GM12878 (cell line): Measurements from ENCODE around the gene NFE2L1. TPM values are rescaled to one million over a fixed set of nuclear protein-coding genes. Genes with fewer than 3 reads are reported as not detected.

ENCODE experiments used
- FOXK2 ChIP-seq: fragments of 450-650 bp; IDR thresholded peaks from 2 replicates; pipeline ENCODE4 v1.6.1; 2017; ENCODE audit warnings: mild to moderate bottlenecking, moderate library complexity
- IKZF1 ChIP-seq: fragments of 450-650 bp; conservative IDR thresholded peaks from 2 replicates; pipeline ENCODE4 v1.6.1; 2017; ENCODE audit warnings: antibody characterized with exemption, mild to moderate bottlenecking
- MTA2 ChIP-seq: fragments of 450-650 bp; IDR thresholded peaks from 2 replicates; pipeline ENCODE4 v1.6.1; 2016; ENCODE audit warnings: low read depth, mild to moderate bottlenecking, moderate library complexity
- MYB ChIP-seq: fragments of 150-350 bp; IDR thresholded peaks from 2 replicates; pipeline ENCODE4 v1.6.1; 2014; ENCODE audit warnings: mild to moderate bottlenecking, low read depth, low read length, borderline replicate concordance
- NFIC ChIP-seq: IDR thresholded peaks from 2 replicates; pipeline ENCODE4 v1.6.1; 2012; ENCODE audit warnings: low read depth, mild to moderate bottlenecking, inconsistent platforms, low read length, moderate library complexity
- NFXL1 ChIP-seq: fragments of 450-650 bp; IDR thresholded peaks from 2 replicates; pipeline ENCODE4 v1.6.1; 2017; ENCODE audit warnings: antibody characterized with exemption, mild to moderate bottlenecking, borderline replicate concordance
- NR2C1 ChIP-seq: fragments of 450-650 bp; IDR thresholded peaks from 2 replicates; pipeline ENCODE4 v1.6.1; 2017; ENCODE audit warnings: antibody characterized with exemption, mild to moderate bottlenecking, moderate library complexity
- NR2F1 ChIP-seq: fragments of 450-650 bp; conservative IDR thresholded peaks from 2 replicates; pipeline ENCODE4 v1.6.1; 2017; ENCODE audit warnings: mild to moderate bottlenecking
- PAX5 ChIP-seq: IDR thresholded peaks from 2 replicates; pipeline ENCODE4 v1.6.1; 2011; ENCODE audit warnings: low read depth, low read length, borderline replicate concordance
- PAX8 ChIP-seq: fragments of 450-650 bp; IDR thresholded peaks from 2 replicates; pipeline ENCODE4 v1.6.1; 2017; ENCODE audit warnings: mild to moderate bottlenecking, moderate library complexity
- POLR2A ChIP-seq: IDR thresholded peaks from 2 replicates; pipeline ENCODE4 v1.6.1; 2011; ENCODE audit warnings: low read depth, mild to moderate bottlenecking, low read length
- POLR2AphosphoS2 ChIP-seq: IDR thresholded peaks from 2 replicates; pipeline ENCODE4 v1.6.1; 2011; ENCODE audit warnings: low read depth, mild to moderate bottlenecking, low read length, improper control_type of control experiment, moderate library complexity
- SREBF1 ChIP-seq: IDR thresholded peaks from 2 replicates; pipeline ENCODE4 v1.6.1; 2012; ENCODE audit warnings: mild to moderate bottlenecking, low read length
- YBX1 ChIP-seq: fragments of 450-650 bp; IDR thresholded peaks from 2 replicates; pipeline ENCODE4 v1.6.1; 2016; ENCODE audit warnings: antibody characterized with exemption
- ZBED1 ChIP-seq: IDR thresholded peaks from 2 replicates; pipeline ENCODE4 v1.6.1; 2016; ENCODE audit warnings: borderline replicate concordance
- ZNF207 ChIP-seq: fragments of 450-650 bp; IDR thresholded peaks from 2 replicates; pipeline ENCODE4 v1.6.1; 2014; ENCODE audit warnings: antibody characterized with exemption, mild to moderate bottlenecking, borderline replicate concordance
- polyA plus RNA-seq, 11 experiments: library from polyadenylated mRNA; depleted of rRNA in 4 of 11; unstranded in 6 of 11; stranded (reverse) in 5 of 11; fragments of >200 nt; fragmentation: Nextera tagmentation in 4 of 11; fragmentation: Illumina TruSeq in 1 of 11; extraction: Ambion mirVana in 4 of 11; extraction: Trizol in 1 of 11; gene quantifications; 1 replicate in 1 of 11; 2 replicates in 10 of 11; pipeline versions ENCODE4 v1.2.1 to v1.2.3, GENCODE V29; 2011 to 2016; ENCODE audit warnings: inconsistent platforms in 2 of 11, missing spikeins in 2 of 11, low read depth in 1 of 11
- total RNA-seq, 4 experiments: library from RNA; depleted of rRNA in 3 of 4; stranded (reverse); fragments of >200 nt in 3 of 4; fragmentation: Illumina TruSeq in 1 of 4; extraction: Trizol in 1 of 4; gene quantifications; 2 replicates each; pipeline versions ENCODE4 v1.2.1 to v1.2.3, GENCODE V29; 2013 to 2021
- TF ChIP-seq, protein P1 (sequence below): IDR thresholded peaks from 2 replicates; pipeline ENCODE4 v1.6.1; 2012; ENCODE audit warnings: low read length, inconsistent platforms
- TF ChIP-seq, protein P2 (sequence below): fragments of 450-650 bp; IDR thresholded peaks from 2 replicates; pipeline ENCODE4 v1.6.1; 2016; ENCODE audit warnings: mild to moderate bottlenecking, moderate library complexity, borderline replicate concordance
- TF ChIP-seq, protein P3 (sequence below): fragments of 450-650 bp; IDR thresholded peaks from 2 replicates; pipeline ENCODE4 v1.6.1; 2017; ENCODE audit warnings: mild to moderate bottlenecking, moderate library complexity
- TF ChIP-seq, protein P4 (sequence below): fragments of 450-650 bp; IDR thresholded peaks from 2 replicates; pipeline ENCODE4 v1.6.1; 2014; ENCODE audit warnings: mild to moderate bottlenecking

The NFE2L1 gene
- total and polyA plus RNA-seq, 10 of the 15 experiments (the other 5 are each of a cell fraction or from before 2014, with no cell fraction given): 3.8 to 104 (median 26.4) TPM

DNA sequence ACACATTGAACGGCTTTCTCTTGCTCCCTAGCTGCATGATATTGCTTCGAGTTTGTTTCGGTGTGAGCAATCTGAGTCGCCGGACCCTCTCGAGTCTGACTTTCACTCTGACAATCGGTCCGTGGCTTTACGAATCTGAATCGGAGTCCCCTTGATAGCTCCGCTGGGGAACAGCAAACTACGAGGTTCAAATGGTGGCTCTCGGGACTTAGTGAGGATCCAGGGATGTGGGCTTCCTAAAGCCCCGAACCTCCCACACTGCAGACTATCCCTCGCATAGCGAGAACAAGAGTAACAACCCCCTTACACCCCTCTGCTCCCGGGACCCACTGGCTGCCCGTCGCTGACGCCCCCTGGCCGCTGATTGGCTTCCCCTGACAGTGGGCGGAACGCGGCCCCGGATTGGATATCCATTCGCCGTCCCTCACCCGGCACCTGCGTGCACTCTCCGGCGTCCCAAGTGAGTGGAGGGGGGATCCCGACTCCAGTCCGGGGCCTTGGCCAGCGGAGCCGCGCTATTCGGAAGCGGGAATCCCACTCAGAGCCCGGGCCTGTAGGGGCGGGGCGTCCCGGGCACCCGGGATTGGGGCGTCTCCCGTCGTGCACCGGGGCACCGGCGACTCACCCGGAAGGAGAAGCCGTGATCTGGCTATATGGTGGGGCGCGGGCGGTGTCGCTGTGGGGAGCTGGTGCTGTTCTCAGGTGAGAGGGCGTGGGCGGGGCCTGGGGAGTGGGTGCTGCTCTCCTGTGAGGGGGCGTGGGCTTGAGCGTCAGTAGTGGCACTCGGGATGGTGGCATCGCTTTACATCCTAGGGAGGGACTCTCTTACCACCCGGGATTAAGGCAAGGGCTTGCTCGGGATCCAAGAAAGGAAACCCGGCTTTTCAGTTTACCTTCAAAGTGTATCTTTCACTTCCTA lies 59.2 kb downstream of the NFE2L1 start, which contains the start of gene SNX11 (continued):
- TF ChIP-seq, protein P1, sequence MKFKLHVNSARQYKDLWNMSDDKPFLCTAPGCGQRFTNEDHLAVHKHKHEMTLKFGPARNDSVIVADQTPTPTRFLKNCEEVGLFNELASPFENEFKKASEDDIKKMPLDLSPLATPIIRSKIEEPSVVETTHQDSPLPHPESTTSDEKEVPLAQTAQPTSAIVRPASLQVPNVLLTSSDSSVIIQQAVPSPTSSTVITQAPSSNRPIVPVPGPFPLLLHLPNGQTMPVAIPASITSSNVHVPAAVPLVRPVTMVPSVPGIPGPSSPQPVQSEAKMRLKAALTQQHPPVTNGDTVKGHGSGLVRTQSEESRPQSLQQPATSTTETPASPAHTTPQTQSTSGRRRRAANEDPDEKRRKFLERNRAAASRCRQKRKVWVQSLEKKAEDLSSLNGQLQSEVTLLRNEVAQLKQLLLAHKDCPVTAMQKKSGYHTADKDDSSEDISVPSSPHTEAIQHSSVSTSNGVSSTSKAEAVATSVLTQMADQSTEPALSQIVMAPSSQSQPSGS: no peak
- TF ChIP-seq NFXL1: no peak
- TF ChIP-seq MTA2: peak; percentile 62; the same call in 1 of the 2 replicates
- TF ChIP-seq IKZF1: peak; percentile 87
- peak; percentile 54; the same call in 1 of the 2 replicates for TF ChIP-seq FOXK2
- TF ChIP-seq NR2F1: peak; percentile 12; the same call in 1 of the 2 replicates
- TF ChIP-seq ZNF207: peak; percentile 51; the same call in 1 of the 2 replicates
- no peak for TF ChIP-seq PAX8
- TF ChIP-seq ZBED1: no peak
- no peak for TF ChIP-seq MYB
- no peak for TF ChIP-seq PAX5
- TF ChIP-seq, protein P2, sequence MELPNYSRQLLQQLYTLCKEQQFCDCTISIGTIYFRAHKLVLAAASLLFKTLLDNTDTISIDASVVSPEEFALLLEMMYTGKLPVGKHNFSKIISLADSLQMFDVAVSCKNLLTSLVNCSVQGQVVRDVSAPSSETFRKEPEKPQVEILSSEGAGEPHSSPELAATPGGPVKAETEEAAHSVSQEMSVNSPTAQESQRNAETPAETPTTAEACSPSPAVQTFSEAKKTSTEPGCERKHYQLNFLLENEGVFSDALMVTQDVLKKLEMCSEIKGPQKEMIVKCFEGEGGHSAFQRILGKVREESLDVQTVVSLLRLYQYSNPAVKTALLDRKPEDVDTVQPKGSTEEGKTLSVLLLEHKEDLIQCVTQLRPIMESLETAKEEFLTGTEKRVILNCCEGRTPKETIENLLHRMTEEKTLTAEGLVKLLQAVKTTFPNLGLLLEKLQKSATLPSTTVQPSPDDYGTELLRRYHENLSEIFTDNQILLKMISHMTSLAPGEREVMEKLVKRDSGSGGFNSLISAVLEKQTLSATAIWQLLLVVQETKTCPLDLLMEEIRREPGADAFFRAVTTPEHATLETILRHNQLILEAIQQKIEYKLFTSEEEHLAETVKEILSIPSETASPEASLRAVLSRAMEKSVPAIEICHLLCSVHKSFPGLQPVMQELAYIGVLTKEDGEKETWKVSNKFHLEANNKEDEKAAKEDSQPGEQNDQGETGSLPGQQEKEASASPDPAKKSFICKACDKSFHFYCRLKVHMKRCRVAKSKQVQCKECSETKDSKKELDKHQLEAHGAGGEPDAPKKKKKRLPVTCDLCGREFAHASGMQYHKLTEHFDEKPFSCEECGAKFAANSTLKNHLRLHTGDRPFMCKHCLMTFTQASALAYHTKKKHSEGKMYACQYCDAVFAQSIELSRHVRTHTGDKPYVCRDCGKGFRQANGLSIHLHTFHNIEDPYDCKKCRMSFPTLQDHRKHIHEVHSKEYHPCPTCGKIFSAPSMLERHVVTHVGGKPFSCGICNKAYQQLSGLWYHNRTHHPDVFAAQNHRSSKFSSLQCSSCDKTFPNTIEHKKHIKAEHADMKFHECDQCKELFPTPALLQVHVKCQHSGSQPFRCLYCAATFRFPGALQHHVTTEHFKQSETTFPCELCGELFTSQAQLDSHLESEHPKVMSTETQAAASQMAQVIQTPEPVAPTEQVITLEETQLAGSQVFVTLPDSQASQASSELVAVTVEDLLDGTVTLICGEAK: peak; percentile 87; the same call in 1 of the 2 replicates
- peak; percentile 87 for TF ChIP-seq POLR2AphosphoS2
- no peak for TF ChIP-seq YBX1
- TF ChIP-seq, protein P3, sequence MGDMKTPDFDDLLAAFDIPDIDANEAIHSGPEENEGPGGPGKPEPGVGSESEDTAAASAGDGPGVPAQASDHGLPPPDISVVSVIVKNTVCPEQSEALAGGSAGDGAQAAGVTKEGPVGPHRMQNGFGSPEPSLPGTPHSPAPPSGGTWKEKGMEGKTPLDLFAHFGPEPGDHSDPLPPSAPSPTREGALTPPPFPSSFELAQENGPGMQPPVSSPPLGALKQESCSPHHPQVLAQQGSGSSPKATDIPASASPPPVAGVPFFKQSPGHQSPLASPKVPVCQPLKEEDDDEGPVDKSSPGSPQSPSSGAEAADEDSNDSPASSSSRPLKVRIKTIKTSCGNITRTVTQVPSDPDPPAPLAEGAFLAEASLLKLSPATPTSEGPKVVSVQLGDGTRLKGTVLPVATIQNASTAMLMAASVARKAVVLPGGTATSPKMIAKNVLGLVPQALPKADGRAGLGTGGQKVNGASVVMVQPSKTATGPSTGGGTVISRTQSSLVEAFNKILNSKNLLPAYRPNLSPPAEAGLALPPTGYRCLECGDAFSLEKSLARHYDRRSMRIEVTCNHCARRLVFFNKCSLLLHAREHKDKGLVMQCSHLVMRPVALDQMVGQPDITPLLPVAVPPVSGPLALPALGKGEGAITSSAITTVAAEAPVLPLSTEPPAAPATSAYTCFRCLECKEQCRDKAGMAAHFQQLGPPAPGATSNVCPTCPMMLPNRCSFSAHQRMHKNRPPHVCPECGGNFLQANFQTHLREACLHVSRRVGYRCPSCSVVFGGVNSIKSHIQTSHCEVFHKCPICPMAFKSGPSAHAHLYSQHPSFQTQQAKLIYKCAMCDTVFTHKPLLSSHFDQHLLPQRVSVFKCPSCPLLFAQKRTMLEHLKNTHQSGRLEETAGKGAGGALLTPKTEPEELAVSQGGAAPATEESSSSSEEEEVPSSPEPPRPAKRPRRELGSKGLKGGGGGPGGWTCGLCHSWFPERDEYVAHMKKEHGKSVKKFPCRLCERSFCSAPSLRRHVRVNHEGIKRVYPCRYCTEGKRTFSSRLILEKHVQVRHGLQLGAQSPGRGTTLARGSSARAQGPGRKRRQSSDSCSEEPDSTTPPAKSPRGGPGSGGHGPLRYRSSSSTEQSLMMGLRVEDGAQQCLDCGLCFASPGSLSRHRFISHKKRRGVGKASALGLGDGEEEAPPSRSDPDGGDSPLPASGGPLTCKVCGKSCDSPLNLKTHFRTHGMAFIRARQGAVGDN: peak; percentile 86
- peak; percentile 96 for TF ChIP-seq NR2C1
- TF ChIP-seq NFIC: peak; percentile 16; the same call in 1 of the 2 replicates
- TF ChIP-seq SREBF1: no peak
- TF ChIP-seq POLR2A: peak; percentile 91
- TF ChIP-seq, protein P4, sequence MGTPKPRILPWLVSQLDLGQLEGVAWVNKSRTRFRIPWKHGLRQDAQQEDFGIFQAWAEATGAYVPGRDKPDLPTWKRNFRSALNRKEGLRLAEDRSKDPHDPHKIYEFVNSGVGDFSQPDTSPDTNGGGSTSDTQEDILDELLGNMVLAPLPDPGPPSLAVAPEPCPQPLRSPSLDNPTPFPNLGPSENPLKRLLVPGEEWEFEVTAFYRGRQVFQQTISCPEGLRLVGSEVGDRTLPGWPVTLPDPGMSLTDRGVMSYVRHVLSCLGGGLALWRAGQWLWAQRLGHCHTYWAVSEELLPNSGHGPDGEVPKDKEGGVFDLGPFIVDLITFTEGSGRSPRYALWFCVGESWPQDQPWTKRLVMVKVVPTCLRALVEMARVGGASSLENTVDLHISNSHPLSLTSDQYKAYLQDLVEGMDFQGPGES: peak; percentile 55; the same call in 1 of the 2 replicates
